Activated gamma-delta T cell treated with Interleukin-2 at 50 U/mL for 16 hours (primary cell): ENCODE measurements around the gene ZNF800.
"Not testable (repeated sequence)": the region's sequence is repeated elsewhere in the genome, so short reads cannot be mapped to it uniquely, and the experiment has no call there.

Source experiments
- DNase-seq: peaks from one replicate; pipeline ENCODE4 v3.0.0-alpha.2; 2020

ZNF800 gene, protein sequence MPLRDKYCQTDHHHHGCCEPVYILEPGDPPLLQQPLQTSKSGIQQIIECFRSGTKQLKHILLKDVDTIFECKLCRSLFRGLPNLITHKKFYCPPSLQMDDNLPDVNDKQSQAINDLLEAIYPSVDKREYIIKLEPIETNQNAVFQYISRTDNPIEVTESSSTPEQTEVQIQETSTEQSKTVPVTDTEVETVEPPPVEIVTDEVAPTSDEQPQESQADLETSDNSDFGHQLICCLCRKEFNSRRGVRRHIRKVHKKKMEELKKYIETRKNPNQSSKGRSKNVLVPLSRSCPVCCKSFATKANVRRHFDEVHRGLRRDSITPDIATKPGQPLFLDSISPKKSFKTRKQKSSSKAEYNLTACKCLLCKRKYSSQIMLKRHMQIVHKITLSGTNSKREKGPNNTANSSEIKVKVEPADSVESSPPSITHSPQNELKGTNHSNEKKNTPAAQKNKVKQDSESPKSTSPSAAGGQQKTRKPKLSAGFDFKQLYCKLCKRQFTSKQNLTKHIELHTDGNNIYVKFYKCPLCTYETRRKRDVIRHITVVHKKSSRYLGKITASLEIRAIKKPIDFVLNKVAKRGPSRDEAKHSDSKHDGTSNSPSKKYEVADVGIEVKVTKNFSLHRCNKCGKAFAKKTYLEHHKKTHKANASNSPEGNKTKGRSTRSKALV

GRCh38 chr7:127392566-127393367 lies at the start of gene ZNF800:
Gene ZNF800 (minus strand): TSS chr7:127392708. CDS start chr7:127391557, 1,151 bp downstream.
- DNase-seq, result peak; percentile 85

DNA sequence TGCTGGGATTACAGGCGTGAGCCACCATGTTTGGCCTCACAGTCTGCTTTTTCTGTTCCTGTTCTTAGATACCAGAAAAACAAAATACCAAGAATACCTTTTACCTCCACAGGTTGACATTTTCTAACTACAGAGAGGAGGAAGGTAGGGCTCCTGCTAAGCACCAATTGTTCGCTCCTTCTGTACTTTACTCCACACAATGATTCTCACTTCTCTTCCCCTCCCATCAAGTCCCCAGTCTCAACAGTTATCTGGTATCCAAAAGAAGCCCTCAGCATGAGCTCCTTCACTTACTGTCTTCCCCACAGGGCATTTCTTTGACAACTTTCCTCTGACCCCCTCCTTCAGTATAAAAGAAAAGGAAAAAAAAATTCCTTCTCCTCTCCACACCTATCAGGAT lies 47.7 kb upstream of the ZNF800 start:
- no peak for DNase-seq

DNA sequence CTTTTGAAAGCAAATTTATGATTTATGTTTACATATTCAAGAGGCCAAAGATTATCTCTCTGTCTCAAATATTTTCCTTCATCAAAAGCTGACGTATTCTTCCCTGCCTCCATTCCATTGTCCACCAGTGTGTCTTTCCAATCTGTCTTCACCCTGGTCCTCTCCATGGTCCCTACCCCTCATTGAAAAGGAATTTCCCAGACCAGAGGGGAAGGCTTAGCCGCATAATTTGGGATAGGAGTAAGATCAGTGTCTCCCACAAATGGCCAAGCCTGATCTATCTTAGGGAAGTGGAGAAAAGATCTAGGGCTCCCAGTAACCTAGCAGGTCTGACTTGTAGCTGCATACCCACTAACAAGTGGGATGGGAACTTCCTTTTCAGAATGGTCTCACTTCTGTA lies 46.3 kb upstream of the ZNF800 start:
- DNase-seq, result no peak

DNA sequence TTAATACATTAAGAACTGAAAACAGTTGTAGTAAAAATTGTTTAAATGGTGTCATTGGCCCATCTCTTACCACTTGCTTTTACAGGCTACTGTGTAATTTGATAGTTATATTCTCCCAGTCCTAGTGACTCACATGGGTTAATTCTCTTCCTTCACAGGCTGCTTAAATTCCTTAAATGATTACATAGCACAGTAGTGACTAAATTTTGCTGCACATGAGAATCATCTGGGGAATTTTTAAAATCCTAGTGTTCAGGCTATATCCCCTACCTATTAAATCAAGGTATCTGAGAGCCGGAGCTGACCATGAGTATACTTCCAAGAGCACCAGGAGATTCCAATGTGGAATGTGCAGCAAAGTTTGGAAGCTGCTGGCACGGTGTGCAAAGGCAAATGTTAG lies 45.3 kb upstream of the ZNF800 start:
- no peak for DNase-seq

DNA sequence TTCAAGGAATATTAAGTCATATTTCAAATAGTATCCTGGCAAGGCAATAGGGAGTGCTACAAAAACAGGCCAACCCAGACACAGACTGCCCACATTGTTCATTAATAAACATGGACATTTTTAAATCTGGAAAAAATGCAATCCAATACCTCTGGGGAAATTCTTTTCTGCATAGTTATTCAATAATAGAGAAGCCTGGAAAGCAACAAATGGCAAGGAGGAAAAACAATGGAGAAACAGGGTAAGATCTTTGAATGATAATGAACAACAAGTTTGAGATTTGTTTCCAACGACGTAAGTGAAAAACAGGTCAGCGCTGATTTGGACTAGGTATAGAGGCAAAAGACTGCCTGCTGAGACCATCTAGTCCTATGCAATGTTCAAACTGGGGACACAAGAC lies 44.7 kb upstream of the ZNF800 start:
- DNase-seq, result no peak

DNA sequence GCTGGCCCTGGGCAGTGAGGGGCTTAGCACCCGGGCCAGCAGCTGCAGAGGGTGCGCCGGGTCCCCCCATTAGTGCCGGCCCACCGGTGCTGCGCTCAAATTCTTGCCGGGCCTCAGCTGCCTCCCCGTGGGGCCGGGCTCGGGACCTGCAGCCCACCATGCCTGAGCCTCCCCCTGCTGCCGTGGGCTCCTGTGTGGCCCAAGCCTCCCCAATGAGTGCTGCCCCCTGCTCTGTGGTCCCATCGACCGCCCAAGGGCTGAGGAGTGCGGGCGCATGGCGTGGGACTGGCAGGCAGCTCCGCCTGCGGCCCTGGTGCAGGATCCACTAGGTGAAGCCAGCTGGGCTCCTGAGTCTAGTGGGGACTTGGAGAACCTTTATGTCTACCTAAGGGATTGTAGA lies 36.8 kb upstream of the ZNF800 start:
- DNase-seq, result not testable (repeated sequence)

- DNase-seq, result no peak
Measured at GRCh38 chr7:127419196-127419595, 26.7 kb upstream of the ZNF800 start.

DNA sequence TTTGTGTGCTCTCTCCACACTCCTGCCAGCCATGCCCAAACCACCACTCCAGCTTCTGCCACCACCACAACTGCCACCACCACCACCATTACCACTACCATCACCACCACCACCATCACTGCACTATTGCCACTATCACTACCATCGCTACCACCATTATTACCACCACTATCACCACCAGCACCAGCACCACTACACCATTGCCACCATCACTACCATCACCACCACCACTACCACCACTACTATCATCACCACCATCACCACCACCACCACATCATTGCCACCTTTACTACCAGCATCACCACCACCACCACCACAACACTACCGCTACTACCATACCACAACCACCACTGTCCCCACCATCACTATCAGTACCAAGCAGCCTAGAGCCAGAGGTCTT lies 26.0 kb upstream of the ZNF800 start:
- DNase-seq, result no peak

- no peak for DNase-seq
Measured at GRCh38 chr7:127417346-127417745, 24.8 kb upstream of the ZNF800 start.

- no peak for DNase-seq
Measured at GRCh38 chr7:127415060-127415742, 22.7 kb upstream of the ZNF800 start.

GRCh38 chr7:127413962-127414361 lies 21.5 kb upstream of the ZNF800 start:
- DNase-seq, result no peak

DNA sequence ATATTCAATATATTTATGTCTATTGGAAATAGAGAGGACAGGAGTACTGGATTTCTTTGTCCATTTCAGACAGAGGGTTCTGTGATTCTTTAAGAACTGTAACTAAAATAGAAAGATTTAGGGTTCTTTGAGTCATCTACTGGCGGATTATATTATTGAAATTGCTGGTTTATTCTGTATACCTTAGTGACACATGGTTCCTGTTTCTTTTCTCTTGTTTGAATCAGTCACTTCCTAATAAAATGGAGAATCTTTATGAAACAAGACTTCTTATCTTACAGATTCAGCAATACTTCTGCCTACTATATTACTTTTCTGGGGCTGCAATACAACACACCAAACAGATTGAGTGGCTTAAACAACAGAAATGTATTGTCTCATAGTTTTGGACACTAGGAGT lies 20.8 kb upstream of the ZNF800 start:
- no peak for DNase-seq

DNA sequence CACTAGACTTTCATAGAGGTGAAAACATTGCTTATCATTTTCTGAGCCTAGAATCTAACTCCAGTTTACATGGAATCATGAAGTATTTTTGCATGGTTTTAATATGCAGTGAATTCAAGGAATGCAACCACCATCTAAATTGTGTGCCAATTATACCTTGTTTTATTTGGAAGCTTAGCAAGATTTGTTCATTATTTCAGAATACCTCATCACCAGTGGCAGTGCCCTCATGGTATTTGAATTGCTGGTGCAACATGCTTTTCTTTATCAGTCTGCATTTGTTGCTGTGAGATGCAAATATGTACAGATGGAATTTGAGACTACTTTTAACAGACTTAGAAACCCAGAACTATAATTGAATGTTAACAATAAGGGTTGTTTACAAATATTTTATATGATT lies 18.7 kb upstream of the ZNF800 start:
- no peak for DNase-seq

- DNase-seq, result no peak
Measured at GRCh38 chr7:127409629-127410028, 17.1 kb upstream of the ZNF800 start.

GRCh38 chr7:127404286-127405072 lies 12.0 kb upstream of the ZNF800 start:
- no peak for DNase-seq

DNA sequence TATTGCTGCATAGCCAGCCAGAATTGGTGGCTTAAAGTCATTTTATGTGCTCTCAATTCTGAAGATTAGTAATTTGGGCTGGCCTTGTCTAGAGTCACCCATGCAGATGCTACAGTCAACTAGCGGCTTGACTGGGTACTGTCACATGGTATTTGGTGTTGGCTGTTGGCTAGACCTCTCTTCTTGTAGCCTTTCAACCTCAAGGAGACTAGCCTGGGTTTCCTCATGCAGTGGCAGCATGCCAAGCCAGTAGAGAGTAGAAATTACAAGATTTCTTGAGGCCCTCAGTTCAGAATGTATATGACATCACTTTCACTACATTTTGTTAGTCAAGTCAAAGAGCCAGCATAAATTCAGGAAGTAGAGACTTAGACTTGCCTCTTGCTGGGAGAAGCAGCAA lies 3.7 kb upstream of the ZNF800 start:
- DNase-seq, result no peak

DNA sequence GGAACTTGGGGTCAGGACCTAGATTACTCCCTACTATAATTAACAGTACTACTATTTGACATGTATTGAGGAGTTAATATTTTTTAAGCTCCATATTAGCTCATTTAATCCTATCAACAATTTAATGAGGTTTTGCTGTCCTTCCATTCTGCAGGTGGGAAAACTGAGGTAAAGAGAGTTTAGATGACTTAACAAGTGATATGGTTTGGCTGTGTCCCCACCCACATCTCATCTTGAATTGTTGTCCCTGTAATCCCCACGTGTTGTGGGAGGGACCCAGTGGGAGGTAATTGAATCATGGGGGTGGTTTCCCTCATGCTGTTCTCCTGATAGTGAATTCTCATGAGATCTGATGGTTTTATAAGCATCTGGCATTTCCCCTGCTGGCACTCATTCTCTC lies 2.6 kb upstream of the ZNF800 start:
- not testable (repeated sequence) for DNase-seq

DNA sequence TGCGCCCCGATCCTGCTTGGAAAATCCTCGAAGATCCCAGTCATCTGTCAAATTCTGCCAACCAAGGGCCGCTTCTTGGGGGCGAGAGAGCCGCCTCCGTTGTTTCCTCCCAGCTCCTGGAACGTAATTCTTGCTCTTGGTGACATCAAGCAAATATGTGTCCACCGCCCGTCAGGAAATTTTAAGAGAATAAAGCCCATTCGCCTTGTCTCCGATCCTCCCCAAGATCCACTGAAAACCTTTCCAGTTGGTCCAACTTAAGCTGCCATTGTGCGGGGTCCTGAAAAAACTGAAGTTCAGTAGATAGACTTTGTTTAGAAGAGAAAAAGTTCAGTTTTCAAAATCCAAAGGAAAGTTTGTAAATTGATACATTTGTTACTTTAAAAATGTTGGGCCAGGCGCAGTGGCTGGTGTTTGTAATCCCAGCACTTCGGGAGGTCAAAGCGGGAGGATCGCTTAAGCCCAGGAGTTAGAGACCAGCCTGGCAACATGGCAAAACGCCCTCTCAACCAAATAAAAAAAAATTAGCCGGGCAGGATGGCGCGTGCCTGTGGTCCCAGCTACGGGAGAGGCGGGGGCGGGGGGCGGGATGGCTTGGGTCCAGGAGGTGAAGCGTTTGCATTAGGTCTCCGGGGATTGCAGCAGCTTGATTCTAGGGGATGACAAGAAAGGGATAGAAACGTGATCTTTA lies 1.0 kb upstream of the ZNF800 start:
- no peak for DNase-seq

- DNase-seq, result peak; percentile 58
Measured at GRCh38 chr7:127392182-127392565, 334 bp downstream of the ZNF800 start.

DNA sequence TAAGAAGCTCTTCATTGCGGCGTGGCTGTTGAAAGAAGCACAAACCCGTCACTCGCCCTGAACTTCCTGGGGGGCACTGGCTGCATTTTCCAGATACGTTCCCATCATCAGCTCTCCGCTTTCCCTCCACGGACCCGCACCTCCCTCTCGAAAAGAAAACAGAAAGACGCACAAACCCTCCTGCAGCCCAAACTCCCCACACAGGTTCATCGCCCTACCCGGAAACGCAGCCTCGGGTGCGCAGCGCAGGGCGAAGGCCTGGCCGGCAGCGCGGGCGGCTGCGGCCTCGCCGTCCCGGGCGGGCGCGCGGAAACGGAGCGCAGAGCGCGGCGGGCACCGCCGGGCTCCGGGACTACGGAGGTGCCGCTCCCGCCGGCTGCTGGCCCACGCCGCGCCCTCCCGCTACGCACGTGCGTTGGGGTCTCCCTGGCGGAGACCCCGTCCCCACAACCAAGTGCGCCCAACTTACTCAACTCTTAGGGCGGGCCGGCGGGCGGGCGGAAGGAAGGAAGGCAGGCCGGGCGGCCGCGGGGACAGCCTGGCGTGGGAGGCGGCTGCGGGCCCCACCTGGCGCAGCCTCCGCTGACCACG lies 822 bp downstream of the ZNF800 start:
- DNase-seq, result peak; percentile 45
